ENCODE results near the gene MLYCD. TPM values are rescaled to one million over a fixed set of nuclear protein-coding genes. Genes with fewer than 3 reads are reported as not detected.

Gene MLYCD
- total RNA-seq, 4 donors from 2014 or later: 4.5 to 16.6 (median 6.7) TPM

DNA sequence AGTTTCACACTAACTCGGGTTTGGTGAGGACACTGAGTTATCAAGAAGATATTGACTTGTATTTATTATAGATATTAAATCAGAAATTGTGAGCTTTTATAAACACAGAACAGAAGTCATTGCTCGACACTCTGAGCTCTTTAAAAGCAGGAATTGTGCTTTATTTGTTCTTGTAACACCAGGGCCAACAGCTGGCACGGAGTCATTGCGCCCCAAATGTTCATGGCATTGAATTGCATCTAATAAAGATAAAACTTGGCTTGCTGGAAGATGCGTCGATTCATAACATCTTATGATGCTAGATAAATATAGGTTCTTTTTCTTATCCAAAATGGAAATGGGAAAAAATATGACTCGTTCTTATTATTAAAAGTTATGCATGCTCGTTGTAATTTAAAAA, 11.8 kb upstream of the MLYCD start:
- H3K4me1 ChIP-seq: no peaks in the 10 kb centered on the region
- H3K36me3 ChIP-seq: no peaks in the 10 kb centered on the region
- H3K9me3 ChIP-seq: no peaks in the 10 kb centered on the region
- no peak overlapping the region for H3K4me3 ChIP-seq
- no peak overlapping the region for H3K27ac ChIP-seq
- TF ChIP-seq, protein P1, sequence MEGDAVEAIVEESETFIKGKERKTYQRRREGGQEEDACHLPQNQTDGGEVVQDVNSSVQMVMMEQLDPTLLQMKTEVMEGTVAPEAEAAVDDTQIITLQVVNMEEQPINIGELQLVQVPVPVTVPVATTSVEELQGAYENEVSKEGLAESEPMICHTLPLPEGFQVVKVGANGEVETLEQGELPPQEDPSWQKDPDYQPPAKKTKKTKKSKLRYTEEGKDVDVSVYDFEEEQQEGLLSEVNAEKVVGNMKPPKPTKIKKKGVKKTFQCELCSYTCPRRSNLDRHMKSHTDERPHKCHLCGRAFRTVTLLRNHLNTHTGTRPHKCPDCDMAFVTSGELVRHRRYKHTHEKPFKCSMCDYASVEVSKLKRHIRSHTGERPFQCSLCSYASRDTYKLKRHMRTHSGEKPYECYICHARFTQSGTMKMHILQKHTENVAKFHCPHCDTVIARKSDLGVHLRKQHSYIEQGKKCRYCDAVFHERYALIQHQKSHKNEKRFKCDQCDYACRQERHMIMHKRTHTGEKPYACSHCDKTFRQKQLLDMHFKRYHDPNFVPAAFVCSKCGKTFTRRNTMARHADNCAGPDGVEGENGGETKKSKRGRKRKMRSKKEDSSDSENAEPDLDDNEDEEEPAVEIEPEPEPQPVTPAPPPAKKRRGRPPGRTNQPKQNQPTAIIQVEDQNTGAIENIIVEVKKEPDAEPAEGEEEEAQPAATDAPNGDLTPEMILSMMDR (IDR thresholded peaks at IDR 0.05): no peak
- no peak for TF ChIP-seq POLR2A (IDR thresholded peaks at IDR 0.05)
- intact Hi-C loops (cut with DNase I; ENCODE audit: low total_unique reads): no loop called here
- no peak for DNase-seq
- H3K27me3 ChIP-seq: no peaks in the 10 kb centered on the region

DNA sequence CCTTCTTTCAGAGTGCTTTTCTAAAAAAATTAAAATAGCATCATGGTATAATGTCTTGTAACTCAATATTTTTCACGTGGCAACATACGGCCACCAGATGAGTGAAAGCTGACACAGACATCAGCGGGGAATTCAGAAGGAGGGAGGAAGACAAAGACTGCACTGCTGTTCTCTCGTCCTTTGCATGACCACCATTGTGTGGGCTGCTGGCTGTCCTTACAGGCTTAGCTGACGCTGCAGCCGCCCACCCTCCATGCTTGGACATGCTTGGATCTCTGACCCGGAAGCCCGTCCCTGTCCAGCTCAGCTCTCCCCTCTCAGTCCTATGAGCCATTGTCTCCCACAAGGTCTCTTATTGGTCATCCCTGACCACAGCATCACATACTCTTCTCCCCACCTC, 11.4 kb upstream of the MLYCD start:
- intact Hi-C loops (cut with DNase I; ENCODE audit: low total_unique reads): no loop called here
- H3K27me3 ChIP-seq: no peaks in the 10 kb centered on the region
- TF ChIP-seq POLR2A (IDR thresholded peaks at IDR 0.05): no peak
- TF ChIP-seq, protein P1 (IDR thresholded peaks at IDR 0.05): no peak

DNA sequence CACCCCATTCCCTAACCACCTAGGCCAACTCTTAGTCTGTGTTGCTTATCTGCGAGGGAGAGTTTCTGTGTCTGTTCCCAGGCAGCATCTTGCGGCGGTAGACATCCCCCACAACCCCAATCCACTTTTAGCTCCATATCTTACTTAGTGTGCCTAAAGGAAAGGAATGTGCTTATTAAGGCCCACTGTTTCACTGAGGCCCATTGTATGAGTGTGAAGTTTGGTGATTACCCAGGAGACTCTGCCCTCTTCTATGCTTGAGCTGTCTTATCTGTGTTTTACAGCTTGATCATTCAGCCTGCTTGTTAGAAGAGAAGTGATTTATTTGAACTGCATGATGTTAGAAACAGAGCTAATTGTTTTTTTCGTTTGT, 10.3 kb upstream of the MLYCD start:
- intact Hi-C loops (cut with DNase I; ENCODE audit: low total_unique reads): no loop called here
- Histone ChIP-seq H3K27ac (no peak overlapping the region), H3K9me3 (no peaks in the 10 kb centered on the region), H3K36me3 (no peaks in the 10 kb centered on the region), H3K4me3 (no peak overlapping the region), H3K27me3 (no peaks in the 10 kb centered on the region), H3K4me1 (no peaks in the 10 kb centered on the region)
- TF ChIP-seq, protein P1 (IDR thresholded peaks at IDR 0.05): no peak
- TF ChIP-seq POLR2A (IDR thresholded peaks at IDR 0.05): no peak
- no peak for DNase-seq

More for the DNA sequence above, 11.4 kb upstream of the MLYCD start:
- Histone ChIP-seq H3K4me3 (no peak overlapping the region), H3K36me3 (no peaks in the 10 kb centered on the region), H3K9me3 (no peaks in the 10 kb centered on the region), H3K27ac (no peak overlapping the region), H3K4me1 (no peaks in the 10 kb centered on the region)
- DNase-seq: no peak

DNA sequence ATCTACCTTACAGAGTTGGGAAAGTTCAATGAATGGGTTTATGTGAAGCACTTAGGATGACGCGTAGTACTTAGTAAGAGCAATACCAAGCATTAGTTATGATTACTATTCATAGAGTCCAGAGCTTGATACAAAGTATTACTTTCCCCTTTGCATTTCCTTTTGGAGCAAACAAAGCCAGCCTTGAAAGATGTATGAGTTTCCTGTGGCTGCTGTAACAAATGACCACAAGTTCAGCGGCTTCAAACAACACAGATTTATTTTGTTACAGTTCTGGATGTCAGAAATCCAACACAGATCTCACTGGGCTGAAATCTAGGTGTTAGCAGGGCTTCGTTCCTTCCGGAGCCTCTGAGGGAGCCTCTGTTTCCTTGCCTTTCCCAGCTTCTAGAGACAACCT, 8.6 kb upstream of the MLYCD start:
- intact Hi-C loops (cut with DNase I; ENCODE audit: low total_unique reads): no loop called here
- TF ChIP-seq POLR2A (IDR thresholded peaks at IDR 0.05): no peak
- TF ChIP-seq, protein P1 (IDR thresholded peaks at IDR 0.05): no peak
- Histone ChIP-seq H3K27ac (no peak overlapping the region), H3K4me1 (no peaks in the 10 kb centered on the region), H3K9me3 (no peaks in the 10 kb centered on the region), H3K27me3 (no peaks in the 10 kb centered on the region), H3K4me3 (no peak overlapping the region), H3K36me3 (no peaks in the 10 kb centered on the region)
- no peak for DNase-seq

DNA sequence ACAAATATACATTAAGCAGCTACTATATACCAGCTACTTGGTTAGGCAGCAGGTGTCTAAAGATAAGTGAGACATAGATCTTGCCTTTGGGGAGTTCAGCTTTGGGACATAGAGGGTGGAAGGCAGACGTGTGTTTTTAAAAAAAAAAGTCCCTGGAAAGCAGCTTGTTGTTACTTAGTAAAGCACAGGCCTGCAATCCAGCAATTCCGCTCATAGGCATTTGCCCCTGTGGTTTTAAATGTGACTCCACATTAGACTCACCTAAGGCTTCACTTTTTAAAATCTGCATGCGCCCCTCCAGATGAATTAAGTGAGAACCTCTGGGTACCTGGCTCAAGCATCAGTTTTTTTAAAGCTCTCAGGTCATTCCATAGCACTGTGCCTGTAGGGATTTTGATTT, 7.2 kb upstream of the MLYCD start:
- no peak for DNase-seq
- no peak overlapping the region for H3K4me3 ChIP-seq
- H3K4me1 ChIP-seq: no peaks in the 10 kb centered on the region
- no peaks in the 10 kb centered on the region for H3K27me3 ChIP-seq
- no peak overlapping the region for H3K27ac ChIP-seq
- no peaks in the 10 kb centered on the region for H3K9me3 ChIP-seq
- no peaks in the 10 kb centered on the region for H3K36me3 ChIP-seq
- intact Hi-C loops (cut with DNase I; ENCODE audit: low total_unique reads): no loop called here
- no peak for TF ChIP-seq POLR2A (IDR thresholded peaks at IDR 0.05)
- TF ChIP-seq, protein P1 (IDR thresholded peaks at IDR 0.05): no peak

Measured in uterus (tissue), 4 donors.